GM21717 (cell line): ENCODE results near the gene CYP4F22.
A peak's percentile ranks its signal among the peaks of the same experiment; 100 is the strongest.
"Not testable (repeated sequence)": the region's sequence is repeated elsewhere in the genome, so short reads cannot be mapped to it uniquely, and the experiment has no call there.

Source experiments
- ATAC-seq: cut with Tn5 transposase; IDR thresholded peaks from one replicate; pipeline ENCODE4 v1.9.1; 2021; ENCODE audit warnings: mild to moderate bottlenecking, moderate library complexity; ENCODE audit not compliant: unreplicated experiment

CYP4F22 gene

GRCh38 chr19:15508035-15508710, at the start of gene CYP4F22:
Gene CYP4F22 (plus strand): TSS chr19:15508525. CDS start chr19:15525337, 16,812 bp downstream.
- ATAC-seq, result no peak

GRCh38 chr19:15461694-15462093, 46.6 kb upstream of the CYP4F22 start:
- no peak for ATAC-seq

GRCh38 chr19:15463861-15464371, 44.4 kb upstream of the CYP4F22 start:
- ATAC-seq, result no peak

- ATAC-seq, result no peak
These were observed 43.6 kb upstream of the CYP4F22 start, which contains the start of gene RASAL3 for GRCh38 chr19:15464394-15465385. Gene RASAL3 (minus strand): TSS chr19:15464544. CDS start chr19:15464358, 186 bp downstream.

GRCh38 chr19:15466851-15467733, 41.2 kb upstream of the CYP4F22 start:
- ATAC-seq, result peak; percentile 45

GRCh38 chr19:15467734-15468214, 40.6 kb upstream of the CYP4F22 start:
- no peak for ATAC-seq

- ATAC-seq, result no peak
These were observed 39.4 kb upstream of the CYP4F22 start for GRCh38 chr19:15468675-15469512.

GRCh38 chr19:15469513-15470297, 38.6 kb upstream of the CYP4F22 start:
- ATAC-seq, result no peak

GRCh38 chr19:15471639-15472101, 36.7 kb upstream of the CYP4F22 start:
- ATAC-seq, result no peak

- not testable (repeated sequence) for ATAC-seq
These were observed 34.5 kb upstream of the CYP4F22 start for GRCh38 chr19:15473821-15474220.

- no peak for ATAC-seq
These were observed 33.2 kb upstream of the CYP4F22 start for GRCh38 chr19:15475169-15475568.

GRCh38 chr19:15475611-15476010, 32.7 kb upstream of the CYP4F22 start:
- ATAC-seq, result no peak

GRCh38 chr19:15476325-15476724, 32.0 kb upstream of the CYP4F22 start:
- ATAC-seq, result no peak

- ATAC-seq, result no peak
These were observed 28.7 kb upstream of the CYP4F22 start, which contains the start of gene PGLYRP2 for GRCh38 chr19:15479391-15480345. Gene PGLYRP2 (minus strand): TSS chr19:15479501. CDS start chr19:15479371, 130 bp downstream.

- ATAC-seq, result not testable (repeated sequence)
These were observed 27.3 kb upstream of the CYP4F22 start for GRCh38 chr19:15480996-15481395.

- ATAC-seq, result not testable (repeated sequence)
These were observed 22.6 kb upstream of the CYP4F22 start for GRCh38 chr19:15485768-15486167.

GRCh38 chr19:15487038-15487437, 21.3 kb upstream of the CYP4F22 start:
- no peak for ATAC-seq
